Suprapubic skin (tissue), 4 donors: Measurements from ENCODE around the gene GRIK4.

ENCODE experiments used
- CTCF ChIP-seq, 2 donors: fragments of 200-600 bp in 1 of 2; fragments of 450-650 bp in 1 of 2; sonication (generic) in 1 of 2; IDR thresholded peaks; one replicate each; pipeline ENCODE4 v1.5.1; 2016 to 2019; ENCODE audit warnings: antibody characterized with exemption in 2 of 2, mild to moderate bottlenecking in 1 of 2, moderate library complexity in 1 of 2
- EP300 ChIP-seq: sonication (generic); formaldehyde crosslinking; IDR thresholded peaks from one replicate; pipeline ENCODE4 v1.6.1; 2017; ENCODE audit warnings: antibody characterized with exemption
- POLR2A ChIP-seq, 2 donors: fragments of 450-650 bp; IDR thresholded peaks; one replicate each; pipeline ENCODE4 v1.6.1; 2017; ENCODE audit warnings: antibody characterized with exemption in 2 of 2, mild to moderate bottlenecking in 2 of 2, moderate library complexity in 2 of 2
- POLR2AphosphoS5 ChIP-seq, 3 donors: sonication (generic); formaldehyde crosslinking; IDR thresholded peaks; one replicate each; pipeline ENCODE4 v1.6.1; 2017; ENCODE audit warnings: antibody characterized with exemption in 3 of 3

GRCh38 chr11:120471131-120471530 is 40.4 kb upstream of the GRIK4 start:
- no peak for TF ChIP-seq CTCF (IDR thresholded peaks at IDR 0.05)
- TF ChIP-seq POLR2AphosphoS5 (IDR thresholded peaks at IDR 0.05) = no peak
- no peak for TF ChIP-seq POLR2A (IDR thresholded peaks at IDR 0.05)
- TF ChIP-seq EP300 = no peak
